Subcutaneous adipose tissue (tissue), 4 donors: Measurements from ENCODE around the gene PWP2. TPM values are rescaled to one million over a fixed set of nuclear protein-coding genes. Genes with fewer than 3 reads are reported as not detected.
"Not testable (repeated sequence)": the region's sequence is repeated elsewhere in the genome, so short reads cannot be mapped to it uniquely, and the experiment has no call there.

ENCODE experiments used
- CTCF ChIP-seq: fragments of 450-650 bp; IDR thresholded peaks from one replicate; pipeline ENCODE4 v1.5.1; 2016; ENCODE audit warnings: low read depth, mild to moderate bottlenecking, control low read depth, antibody characterized with exemption, moderate library complexity
- total RNA-seq, 4 donors: library from RNA; depleted of rRNA; stranded (reverse); fragments of >200 nt; gene quantifications; one replicate each; pipeline ENCODE4 v1.1.0, GENCODE V29; 2016

PWP2 gene
- total RNA-seq, result 10 to 100 TPM in 2 of 4 donors, 1 to 10 TPM in 2; 3.9 to 13.4 (median 9.4) TPM

GRCh38 chr21:44107026-44107501 lies at the start of gene PWP2:
Gene PWP2, plus strand, starts transcription at chr21:44107399. Its CDS starts 18 bp downstream, at chr21:44107417.
- TF ChIP-seq CTCF, result not testable (repeated sequence)

GRCh38 chr21:44057960-44058651 lies 49.1 kb upstream of the PWP2 start:
- TF ChIP-seq CTCF, result no peak

DNA sequence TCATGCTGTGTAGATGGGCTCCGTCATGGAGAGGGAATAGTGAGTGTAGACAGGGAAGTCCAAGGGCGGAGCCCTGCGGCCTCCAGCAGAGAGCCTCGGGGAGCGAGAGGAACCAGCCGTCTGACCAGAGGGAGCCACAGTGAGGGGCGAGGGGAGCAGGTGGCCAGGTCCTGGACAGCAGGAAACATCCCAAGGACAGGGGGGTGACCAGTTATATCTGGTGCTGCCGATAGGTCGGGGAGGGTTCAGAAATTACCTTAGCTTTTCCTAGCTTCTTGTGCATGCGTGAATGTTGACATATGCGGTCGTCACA lies 48.6 kb upstream of the PWP2 start:
- TF ChIP-seq CTCF, result no peak

GRCh38 chr21:44058981-44059380 lies 48.2 kb upstream of the PWP2 start:
- TF ChIP-seq CTCF, result no peak

- no peak for TF ChIP-seq CTCF
Measured at GRCh38 chr21:44059710-44060109, 47.5 kb upstream of the PWP2 start.

- TF ChIP-seq CTCF, result no peak
Measured at GRCh38 chr21:44062380-44062779, 44.8 kb upstream of the PWP2 start.

DNA sequence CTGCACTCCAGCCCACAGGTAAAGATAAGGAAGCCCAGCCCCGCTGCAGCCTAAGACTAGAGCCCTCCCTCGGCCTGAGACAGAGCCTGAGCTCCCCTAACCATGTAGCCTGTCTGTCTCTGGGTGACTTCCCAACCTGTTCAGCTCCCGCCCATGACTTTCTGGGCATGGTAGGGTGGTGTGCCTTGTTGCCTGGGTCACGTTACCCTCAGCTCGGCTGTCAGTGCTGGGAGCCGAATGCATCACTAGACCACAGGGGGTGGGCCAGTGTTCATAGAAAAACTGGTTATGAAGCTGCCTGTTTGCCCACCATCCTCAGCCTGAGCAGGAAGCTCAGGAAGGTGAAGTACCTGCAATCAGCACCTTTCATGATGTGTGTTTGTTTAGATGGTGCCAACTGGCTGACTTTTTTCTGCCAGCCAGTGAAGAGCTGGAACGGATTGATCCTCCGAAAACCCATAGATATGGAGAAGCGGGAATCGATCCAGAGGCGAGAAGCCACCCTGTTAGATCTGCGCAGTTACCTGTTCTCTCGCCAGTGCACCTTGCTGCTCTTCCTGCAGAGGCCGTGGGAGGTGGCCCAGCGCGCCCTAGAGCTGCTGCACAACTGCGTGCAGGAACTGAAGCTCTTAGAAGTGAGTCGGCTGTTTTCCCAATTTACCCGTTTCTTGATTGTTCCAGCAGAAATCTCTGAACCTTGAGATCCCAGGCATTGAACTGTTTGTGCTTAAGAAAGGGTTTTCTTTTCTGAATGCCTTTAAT lies 43.9 kb upstream of the PWP2 start:
- no peak for TF ChIP-seq CTCF
